ENCODE data around the gene HIGD1C. TPM values are rescaled to one million over a fixed set of nuclear protein-coding genes. Genes with fewer than 3 reads are reported as not detected.
"Not testable (repeated sequence)": the region's sequence is repeated elsewhere in the genome, so short reads cannot be mapped to it uniquely, and the experiment has no call there.

HIGD1C gene
- total RNA-seq, 1 donor from 2014 or later = not detected

GRCh38 chr12:50933459-50934124 is 18.8 kb upstream of the HIGD1C start:
- no peak for DNase-seq (ENCODE audit: low read depth in 2 of 2)

GRCh38 chr12:50934371-50934851 is 17.9 kb upstream of the HIGD1C start:
- DNase-seq (ENCODE audit: low read depth in 2 of 2) = peak in 1 of 2 donors; percentile 24

- peak in 1 of 2 donors; percentile 13 for DNase-seq (ENCODE audit: low read depth in 2 of 2)
Measured at GRCh38 chr12:50934981-50935807, 17.1 kb upstream of the HIGD1C start.

DNA sequence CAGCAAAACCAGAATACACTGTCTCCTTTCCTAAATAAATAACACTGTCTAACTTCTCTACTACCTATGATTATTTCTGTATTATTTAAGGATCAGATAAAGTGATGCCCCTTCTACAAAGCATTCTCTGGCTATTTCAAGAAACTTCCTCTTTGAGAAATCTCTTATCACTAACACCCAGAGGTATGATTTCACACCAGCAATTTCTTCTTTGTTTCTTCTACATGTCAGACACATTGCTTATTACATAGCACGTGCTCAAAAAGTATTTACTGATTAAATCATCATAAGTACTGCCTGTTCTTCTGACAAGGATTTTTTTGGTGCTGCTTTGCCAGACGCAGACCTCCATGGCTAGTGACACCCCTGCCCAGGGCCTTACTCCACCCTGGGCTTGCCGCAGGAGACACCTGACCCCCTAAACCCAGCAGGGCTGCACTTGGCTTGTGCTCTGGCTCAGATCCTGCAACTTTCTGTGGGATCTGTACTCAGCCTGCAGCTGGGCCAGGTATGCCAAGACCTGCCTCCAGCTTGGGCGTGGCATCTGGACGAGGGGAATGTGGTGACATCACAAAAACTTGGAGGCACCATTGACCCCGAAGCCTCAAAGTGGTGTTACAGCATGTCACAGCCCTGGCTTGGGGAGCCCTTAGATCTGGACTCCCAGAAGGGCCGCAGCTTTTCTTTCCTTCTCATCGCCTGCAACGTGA is 15.4 kb upstream of the HIGD1C start:
- no peak for DNase-seq (ENCODE audit: low read depth in 2 of 2)

- DNase-seq (ENCODE audit: low read depth in 2 of 2) = no peak
Measured at GRCh38 chr12:50937653-50938052, 14.7 kb upstream of the HIGD1C start.

- no peak for DNase-seq (ENCODE audit: low read depth in 2 of 2)
Measured at GRCh38 chr12:50947933-50948626, 4.3 kb upstream of the HIGD1C start.

- no peak for DNase-seq (ENCODE audit: low read depth in 2 of 2)
Measured at GRCh38 chr12:50948798-50949197, 3.5 kb upstream of the HIGD1C start.

- no peak for DNase-seq (ENCODE audit: low read depth in 2 of 2)
Measured at GRCh38 chr12:50949801-50950302, 2.5 kb upstream of the HIGD1C start.

DNA sequence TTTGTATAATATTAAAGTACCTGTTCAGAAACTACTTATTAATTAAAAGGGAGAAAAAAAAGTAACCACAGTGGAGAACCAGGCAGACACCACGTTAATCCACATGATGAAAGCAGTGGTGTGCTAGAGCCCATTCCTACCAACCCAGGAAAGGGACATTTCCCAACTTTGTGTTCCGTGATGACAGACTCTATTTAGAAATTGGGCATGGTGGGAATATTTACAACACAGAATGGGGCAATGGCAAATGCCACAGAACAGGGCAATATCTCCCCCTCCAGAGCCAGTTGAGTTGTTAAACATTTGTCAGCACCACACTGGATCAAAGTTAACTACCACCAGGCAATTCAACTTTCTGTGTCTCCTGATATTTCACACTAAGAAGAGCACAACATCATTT is 1.2 kb upstream of the HIGD1C start:
- no peak for DNase-seq (ENCODE audit: low read depth in 2 of 2)

DNA sequence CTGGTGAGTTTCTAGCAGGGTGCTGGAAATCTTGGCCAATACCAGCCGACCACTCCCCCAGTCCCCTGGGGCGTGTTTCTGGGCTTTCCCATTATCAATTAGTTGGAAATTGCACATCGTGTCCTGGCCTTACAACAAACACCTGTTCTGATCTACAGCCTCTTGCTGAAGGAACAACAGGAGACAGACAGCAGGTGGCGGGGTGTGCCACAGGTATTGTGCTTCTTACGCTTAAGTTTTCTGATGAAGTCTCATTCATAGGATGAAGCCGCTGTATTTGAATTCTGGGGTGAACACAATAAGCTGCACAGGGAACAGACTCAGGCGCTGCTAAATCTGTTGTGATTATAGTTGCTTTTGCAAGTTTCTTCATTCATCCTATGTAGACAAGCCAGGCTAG is 703 bp downstream of the HIGD1C start:
- no peak for DNase-seq (ENCODE audit: low read depth in 2 of 2)

DNA sequence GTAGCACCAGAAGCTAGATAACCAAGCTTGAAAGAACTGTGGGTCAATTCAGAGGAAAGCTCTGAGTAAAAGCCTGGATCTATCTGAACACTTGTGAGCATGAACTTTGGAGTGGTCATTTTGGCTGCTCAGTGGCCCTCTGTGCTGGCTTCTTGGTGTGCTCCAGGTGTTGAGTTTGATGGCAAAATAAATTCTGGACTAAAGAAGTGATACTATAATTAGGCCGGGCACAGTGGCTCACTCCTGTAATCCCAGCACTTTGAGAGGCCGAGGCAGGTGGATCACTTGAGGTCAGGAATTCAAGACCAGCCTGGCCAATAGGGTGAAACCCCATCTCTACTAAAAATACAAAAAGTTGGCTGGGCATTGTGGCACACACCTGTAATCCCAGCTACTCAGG is 2.4 kb downstream of the HIGD1C start:
- not testable (repeated sequence) for DNase-seq (ENCODE audit: low read depth in 2 of 2)

- no peak for DNase-seq (ENCODE audit: low read depth in 2 of 2)
Measured at GRCh38 chr12:50955288-50955687, 2.9 kb downstream of the HIGD1C start.

DNA sequence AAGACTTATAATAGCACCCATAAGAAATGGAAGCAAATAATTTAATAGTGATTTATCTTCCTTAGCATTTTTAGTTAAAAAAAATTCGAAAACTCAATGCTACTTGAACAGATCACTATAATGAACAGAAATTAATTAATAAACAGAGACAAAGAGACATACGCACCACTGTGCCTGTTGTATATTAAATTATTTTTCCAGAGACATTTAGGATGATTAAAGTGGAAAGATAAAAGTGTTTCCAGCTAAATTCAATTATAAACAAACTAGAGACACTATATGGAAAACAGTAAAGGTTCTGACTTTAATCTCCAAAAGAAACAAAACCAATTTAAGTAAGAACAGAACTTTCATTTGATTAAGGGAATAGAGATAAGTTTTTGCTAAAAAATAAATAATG is 3.4 kb downstream of the HIGD1C start:
- no peak for DNase-seq (ENCODE audit: low read depth in 2 of 2)

- DNase-seq (ENCODE audit: low read depth in 2 of 2) = no peak
Measured at GRCh38 chr12:50960130-50960529, 7.8 kb downstream of the HIGD1C start.

- no peak for DNase-seq (ENCODE audit: low read depth in 2 of 2)
Measured at GRCh38 chr12:50961708-50962107, 9.4 kb downstream of the HIGD1C start.

- no peak for DNase-seq (ENCODE audit: low read depth in 2 of 2)
Measured at GRCh38 chr12:50964432-50964831, 12.1 kb downstream of the HIGD1C start.

- peak in 1 of 2 donors; percentile 24 for DNase-seq (ENCODE audit: low read depth in 2 of 2)
Measured at GRCh38 chr12:50971946-50972345, 19.6 kb downstream of the HIGD1C start.

GRCh38 chr12:50979369-50980052 is 27.2 kb downstream of the HIGD1C start:
- no peak for DNase-seq (ENCODE audit: low read depth in 2 of 2)

GRCh38 chr12:50980545-50980944 is 28.2 kb downstream of the HIGD1C start:
- DNase-seq (ENCODE audit: low read depth in 2 of 2) = no peak

DNA sequence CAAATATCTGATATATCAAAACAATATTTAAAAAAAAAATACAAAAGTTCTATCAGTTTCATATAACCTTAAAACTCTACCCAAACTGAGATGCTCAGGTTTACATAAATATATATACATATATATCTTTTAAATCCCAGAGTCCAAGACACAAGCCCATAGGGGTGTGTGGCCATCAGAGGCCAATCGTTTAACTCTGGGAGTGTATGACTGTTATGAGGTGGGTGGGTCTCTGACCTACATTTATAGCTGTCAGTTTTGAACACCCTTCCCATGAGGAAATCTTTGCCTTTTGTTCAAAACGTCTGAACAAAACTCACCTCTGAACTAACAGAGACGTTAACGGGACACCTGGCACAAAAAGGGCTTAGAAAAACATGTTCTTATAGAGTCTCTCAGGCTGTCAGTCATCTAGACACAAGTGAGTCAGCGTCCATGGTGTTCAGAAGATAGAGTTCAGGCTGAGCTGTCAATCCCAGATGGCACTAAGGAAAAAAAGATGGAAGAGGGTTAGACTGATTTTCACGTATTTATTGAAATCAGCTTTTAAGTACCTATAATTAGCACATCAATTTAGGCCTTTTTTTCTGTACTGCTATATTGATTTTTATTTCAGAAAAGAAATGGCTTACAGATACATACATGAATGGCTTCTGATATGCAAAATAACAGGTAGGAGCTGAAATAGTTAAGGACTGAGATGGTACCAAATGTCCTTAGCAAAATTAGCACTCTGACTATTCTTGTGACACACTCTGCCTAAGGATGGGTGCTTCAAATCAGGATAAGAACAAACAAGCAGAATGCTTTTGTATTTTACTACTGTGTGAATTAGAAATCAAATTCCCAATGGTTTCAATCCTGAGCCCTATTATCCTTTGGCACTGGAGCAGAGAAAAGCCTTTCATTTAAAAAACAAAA is 29.2 kb downstream of the HIGD1C start:
- peak; percentile 39 to 46 for DNase-seq (ENCODE audit: low read depth in 2 of 2)
